Kidney (tissue), 14 donors: ENCODE measurements around the gene ID2. TPM values are rescaled to one million over a fixed set of nuclear protein-coding genes. Genes with fewer than 3 reads are reported as not detected.

Experiments used
- DNase-seq, 5 donors: peaks; one replicate each; pipeline ENCODE4 v3.0.0-alpha.2; 2013 to 2020
- FAIRE-seq: peaks from 2 replicates; lab custom pipeline; 2012; peaks lifted over from hg19 to GRCh38; lab: Jason Lieb, UNC
- H3K27ac ChIP-seq, 2 donors: one replicate each; pipeline ENCODE4 v1.7.0; 2013; ENCODE audit warnings: low read depth in 2 of 2, low read length in 2 of 2, inconsistent platforms in 1 of 2
- H3K27me3 ChIP-seq: one replicate; pipeline ENCODE4 v1.7.1; 2013; ENCODE audit warnings: low read length, inconsistent platforms; ENCODE audit not compliant: control insufficient read depth, insufficient read depth
- H3K36me3 ChIP-seq, 3 donors: one replicate each; pipeline versions ENCODE4 v1.7.0 to v1.7.1; 2013; ENCODE audit warnings: low read length in 3 of 3, control low read depth in 1 of 3, inconsistent platforms in 1 of 3; ENCODE audit not compliant: insufficient read depth in 3 of 3, control insufficient read depth in 2 of 3
- H3K4me1 ChIP-seq, 3 donors: one replicate each; pipeline versions ENCODE4 v1.7.0 to v1.7.1; 2013; ENCODE audit warnings: low read length in 3 of 3, inconsistent platforms in 1 of 3, low read depth in 1 of 3; ENCODE audit not compliant: control insufficient read depth in 2 of 3, insufficient read depth in 2 of 3
- H3K4me3 ChIP-seq, 3 donors: one replicate each; pipeline versions ENCODE4 v1.7.0 to v1.8.1; 2013; ENCODE audit warnings: low read length in 3 of 3, control low read depth in 1 of 3, inconsistent platforms in 1 of 3
- H3K9ac ChIP-seq, 3 donors: one replicate each; pipeline versions ENCODE4 v1.7.0 to v1.7.1; 2013; ENCODE audit warnings: low read length in 3 of 3, control low read depth in 1 of 3, inconsistent platforms in 1 of 3
- H3K9me3 ChIP-seq, 3 donors: one replicate each; pipeline versions ENCODE4 v1.7.0 to v1.7.1; 2013; ENCODE audit warnings: low read length in 3 of 3, control low read depth in 1 of 3, inconsistent platforms in 1 of 3; ENCODE audit not compliant: control insufficient read depth in 2 of 3, insufficient read depth in 1 of 3
- CTCF ChIP-seq: IDR thresholded peaks from 3 replicates; pipeline ENCODE4 v1.5.1; 2012; ENCODE audit warnings: mild to moderate bottlenecking, moderate library complexity, borderline replicate concordance; ENCODE audit not compliant: insufficient read depth; ENCODE audit errors: extremely low read depth
- intact Hi-C: fragments of 100-400 bp; cut with DNase I; formaldehyde crosslinking; loops from one replicate; pipeline ENCODE4 v1.11.1; 2022
- polyA plus RNA-seq: library from polyadenylated mRNA; stranded (reverse); fragments of 350-450 nt; fragmentation: Illumina TruSeq; extraction: RNeasy Lipid Tissue Mini Kit (QIAGEN cat#74804); gene quantifications from one replicate; pipeline ENCODE4 v1.2.3, GENCODE V29; 2014; ENCODE audit warnings: low read depth, low replicate concordance; ENCODE audit not compliant: insufficient read depth
- total RNA-seq: library from RNA; stranded (reverse); fragmentation: NEBNext Ultra II Directional; extraction: Animal tissue kit (Norgen Biotek cat#: 25700); gene quantifications from one replicate; pipeline ENCODE4 v1.2.1, GENCODE V29; 2021
- donor health status: control.
- donor health status: control.
- donor health status: control.
- donor health status: control.
- donor health status: control.
- donor health status: DM: yes; HTN: yes; CAD: no.
- donor health status: Normal renal cell carcinoma (clear cell type).

Gene ID2
- total and polyA plus RNA-seq, 2 donors from 2014 or later: 74.6 to 113 TPM

GRCh38 chr2:8669157-8669817 lies 12.6 kb upstream of the ID2 start:
- Histone ChIP-seq H3K27me3 (no peaks in the 10 kb centered on the region), H3K9ac (no peak overlapping the region), H3K9me3 (peaks cover 0 to 1% (median 0%) of the 10 kb centered on the region in 3 donors), H3K4me1 (no peaks in the 10 kb centered on the region), H3K27ac (no peak overlapping the region), H3K4me3 (no peak overlapping the region), H3K36me3 (no peaks in the 10 kb centered on the region)
- TF ChIP-seq CTCF: no peak
- DNase-seq (peak in 1 of 5 donors; percentile 7), FAIRE-seq (no peak)
- intact Hi-C loops: no loop called here

GRCh38 chr2:8670580-8670979 lies 11.3 kb upstream of the ID2 start:
- H3K27me3 ChIP-seq: no peaks in the 10 kb centered on the region
- H3K27ac ChIP-seq: no peak overlapping the region
- no peak for TF ChIP-seq CTCF
- no peak for FAIRE-seq
- H3K4me3 ChIP-seq: no peak overlapping the region
- no peak for DNase-seq
- peaks cover 0 to 7% (median 0%) of the 10 kb centered on the region in 3 donors for H3K9me3 ChIP-seq
- no peaks in the 10 kb centered on the region for H3K36me3 ChIP-seq
- H3K4me1 ChIP-seq: peaks cover 0 to 7% (median 0%) of the 10 kb centered on the region in 3 donors
- intact Hi-C loops: no loop called here
- H3K9ac ChIP-seq: no peak overlapping the region

GRCh38 chr2:8671176-8671575 lies 10.7 kb upstream of the ID2 start:
- FAIRE-seq: no peak

More at GRCh38 chr2:8671176-8671575, 10.7 kb upstream of the ID2 start:
- Histone ChIP-seq H3K9ac (no peak overlapping the region), H3K27ac (no peak overlapping the region), H3K27me3 (no peaks in the 10 kb centered on the region), H3K4me3 (no peak overlapping the region), H3K36me3 (no peaks in the 10 kb centered on the region), H3K9me3 (peaks cover 0 to 7% (median 0%) of the 10 kb centered on the region in 3 donors), H3K4me1 (peaks cover 0 to 13% (median 3%) of the 10 kb centered on the region in 3 donors)
- DNase-seq: no peak
- TF ChIP-seq CTCF: no peak
- intact Hi-C loops: no loop called here
